Measurements from ENCODE around the gene WRAP53. TPM values are rescaled to one million over a fixed set of nuclear protein-coding genes. Genes with fewer than 3 reads are reported as not detected.

WRAP53 gene
- total and polyA plus RNA-seq, 2 of the 13 experiments (the other 11 are each of a cell fraction or from before 2014, with no cell fraction given): 7.0 to 19.5 TPM

GRCh38 chr17:7650509-7651096 lies 37.7 kb upstream of the WRAP53 start, which contains the start of gene ATP1B2:
Gene ATP1B2 (plus strand): TSS chr17:7650926. CDS start chr17:7651519, 593 bp downstream.
- Histone ChIP-seq H3K36me3 (replicated peaks in 1 of 2; ENCODE audit: control insufficient read depth in 1 of 2, insufficient read depth in 2 of 2, low read length in 2 of 2) (no peaks in the 10 kb centered on the region), H3K4me2 (ENCODE audit: low read depth, low read length) (peak within 1 kb of the TSS; percentile 75), H3K9ac (ENCODE audit: insufficient read depth, low read depth, low read length) (peak within 1 kb of the TSS; percentile 31; the same call in 1 of the 2 replicates), H3K4me3 (replicated peaks in 1 of 3; ENCODE audit: insufficient read depth in 1 of 3, low read depth in 2 of 3, low read length in 3 of 3) (peak within 1 kb of the TSS; percentile 40 to 66 (median 43); a peak in 5 of 6 replicates), H3K9me3 (ENCODE audit: low read length) (no peaks in the 10 kb centered on the region), H3K27ac (ENCODE audit: extremely low read length, insufficient read depth, low read length) (no peak within 1 kb of the TSS), H3K79me2 (ENCODE audit: insufficient read depth, low read length) (no peaks in the 10 kb centered on the region), H3K27me3 (ENCODE audit: control insufficient read depth in 1 of 2, insufficient read depth in 2 of 2, low read length in 2 of 2) (peaks cover 6 to 55% of the 10 kb centered on the region in 2 experiments), H3K4me1 (ENCODE audit: insufficient read depth, low read length) (peaks cover 20% of the 10 kb centered on the region), H2AFZ (ENCODE audit: low read length) (peak within 1 kb of the TSS; percentile 30), H4K20me1 (ENCODE audit: insufficient read depth, low read length) (no peaks in the 10 kb centered on the region)
- in situ Hi-C loops (cut with HindIII; ENCODE audit: extremely low pct_ligation_motif_present, low pct_unique_long_range_greater_than_20kb) (no loop called here), intact Hi-C loops (cut with micrococcal nuclease; ENCODE audit: unreplicated experiment) (no loop called here)
- peak; percentile 82 for ATAC-seq
- FAIRE-seq: no peak
- TF ChIP-seq CBX5 (CRISPR knock-in tag; IDR thresholded peaks at IDR 0.05; ENCODE audit: borderline replicate concordance) (no peak), FOXA1 (IDR thresholded peaks at IDR 0.05) (no peak), FOXA1 (CRISPR knock-in tag; IDR thresholded peaks at IDR 0.05) (0 out of 2 replicates have a peak, but pooled peaks have one; percentile 9), ZNF10 (CRISPR knock-in tag; IDR thresholded peaks at IDR 0.05; ENCODE audit: borderline replicate concordance, low read depth) (no peak), PATZ1 (CRISPR knock-in tag; IDR thresholded peaks at IDR 0.05) (0 out of 2 replicates have a peak, but pooled peaks have one; percentile 46), ZNF740 (CRISPR knock-in tag; IDR thresholded peaks at IDR 0.05) (peak; percentile 86), DRAP1 (CRISPR knock-in tag; IDR thresholded peaks at IDR 0.05) (peak; percentile 53; the same call in 1 of the 2 replicates), ZNF598 (CRISPR knock-in tag; IDR thresholded peaks at IDR 0.05; ENCODE audit: borderline replicate concordance) (no peak), ZNF30 (CRISPR knock-in tag; IDR thresholded peaks at IDR 0.05) (no peak)
- ChIA-PET POLR2A (interaction anchor here (0.6 to 2.5 kb wide), 12 partner anchors 9 to 523 kb away, joined by 3 to 20 read pairs (median 4); partner anchors contain the start of genes FXR2, MPDU1, POLR2A and SAT2), CTCF (ENCODE audit: low intra/inter-chr PET ratio, low total read pairs) (no interaction called here)
- WGBS (ENCODE audit: low lambda C conversion rate): 3% methylated on average over 11 of the region's 34 CpGs
- DNase-seq (ENCODE audit: low spot score): peak; percentile 67
- no TSS peak for BruUV-seq (replicated peaks)
